GM18867 (cell line): ENCODE measurements around the gene ZNF81.
"Not testable (repeated sequence)": the region's sequence is repeated elsewhere in the genome, so short reads cannot be mapped to it uniquely, and the experiment has no call there.

Experiments used
- ATAC-seq: cut with Tn5 transposase; IDR thresholded peaks from one replicate; pipeline ENCODE4 v1.9.1; 2021; ENCODE audit warnings: mild to moderate bottlenecking, moderate library complexity; ENCODE audit not compliant: unreplicated experiment

ZNF81 gene

GRCh38 chrX:47931970-47932369 lies 95.3 kb downstream of the ZNF81 start:
- not testable (repeated sequence) for ATAC-seq

DNA sequence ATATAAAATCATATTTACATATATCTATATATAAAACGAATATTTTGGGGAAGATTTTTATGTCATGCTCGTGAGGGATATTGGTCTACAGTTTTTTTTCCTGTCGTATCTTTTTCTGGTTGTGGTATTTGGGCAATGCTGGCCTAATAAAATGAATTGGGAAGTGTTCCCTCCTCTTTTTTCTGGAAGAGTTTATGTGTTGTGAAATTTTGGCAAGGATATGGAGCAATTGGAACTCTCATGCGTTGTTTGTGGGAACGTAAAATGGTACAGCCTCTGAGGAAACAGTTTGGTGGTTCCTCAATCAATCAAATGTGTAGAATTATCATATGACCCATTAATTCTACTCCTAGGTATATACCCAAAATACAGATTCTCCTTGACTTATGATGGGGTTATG lies 97.2 kb downstream of the ZNF81 start:
- no peak for ATAC-seq

GRCh38 chrX:47936224-47936939 lies 99.7 kb downstream of the ZNF81 start:
- no peak for ATAC-seq

DNA sequence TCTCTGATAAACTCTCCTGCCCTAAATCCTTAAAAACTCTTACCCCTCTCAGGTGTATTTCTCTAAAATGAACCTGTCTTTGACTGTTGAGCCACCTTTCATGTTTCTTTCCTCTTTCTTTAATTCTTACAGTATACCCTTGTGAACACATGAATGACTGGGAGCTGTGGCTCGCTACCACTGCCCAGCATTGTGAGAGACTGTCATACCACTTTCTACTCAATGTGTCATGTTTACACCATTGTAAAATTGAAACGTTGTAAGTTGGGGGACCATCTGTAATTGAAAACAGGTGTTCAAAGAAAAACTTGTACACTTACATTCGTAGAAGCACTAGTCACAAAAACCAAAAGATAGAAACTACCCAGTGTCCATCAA lies 100.2 kb downstream of the ZNF81 start:
- ATAC-seq: no peak

DNA sequence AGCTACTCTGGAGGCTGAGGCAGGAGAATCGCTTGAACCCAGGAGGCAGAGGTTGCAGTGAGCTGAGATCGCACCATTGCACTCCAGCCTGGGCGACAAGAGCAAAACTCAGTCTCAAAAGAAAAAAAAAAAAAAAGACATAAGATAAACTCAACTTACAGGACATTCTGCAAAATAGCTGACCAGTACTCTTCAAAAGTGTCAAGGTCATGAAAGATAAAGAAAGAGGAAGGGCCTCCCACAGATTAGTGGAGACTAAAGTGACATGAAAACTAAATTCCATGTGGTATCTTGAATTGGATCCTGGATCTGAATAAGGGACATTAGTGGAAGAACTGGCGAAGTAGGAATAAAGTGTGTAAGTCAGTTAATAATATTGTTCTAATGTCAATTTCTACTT lies 103.7 kb downstream of the ZNF81 start:
- ATAC-seq: no peak

DNA sequence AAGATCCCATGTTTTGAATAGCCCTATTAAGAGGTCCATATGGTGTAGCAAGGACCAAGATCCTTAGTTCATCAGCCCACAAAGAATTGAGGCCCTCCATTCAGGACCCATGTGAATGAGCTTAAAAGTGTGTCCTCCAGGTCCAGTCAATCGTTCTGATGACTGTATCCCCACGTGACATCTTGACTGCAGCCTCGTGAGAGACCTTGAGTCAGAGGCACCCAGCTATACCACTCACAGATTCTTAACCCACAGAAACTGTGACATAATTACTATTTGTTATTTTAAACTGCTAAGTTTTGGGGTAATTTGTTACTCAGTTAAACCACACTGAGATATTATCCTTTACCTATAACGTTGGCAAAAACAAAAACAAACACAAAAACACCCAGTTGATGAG lies 104.7 kb downstream of the ZNF81 start:
- ATAC-seq: no peak

DNA sequence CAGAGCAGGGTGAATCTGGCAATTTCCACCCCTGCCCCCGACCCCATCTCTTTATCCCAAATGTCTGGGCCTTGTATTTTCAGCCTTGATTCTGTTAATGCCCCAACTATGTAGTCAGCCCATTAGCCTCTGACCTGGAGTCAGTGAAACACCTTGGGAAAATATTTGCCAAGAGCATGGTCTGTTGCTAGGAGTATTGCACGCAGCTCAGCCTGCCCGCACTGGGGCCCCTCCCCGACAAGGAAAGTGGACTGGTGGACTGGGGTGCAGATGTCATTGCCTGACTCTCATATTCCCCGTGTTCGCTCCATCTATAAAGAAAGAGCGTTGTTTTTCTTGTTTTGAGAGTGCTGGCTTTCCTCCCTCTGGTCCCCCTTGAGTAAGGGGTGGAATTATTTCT lies 118.6 kb downstream of the ZNF81 start:
- not testable (repeated sequence) for ATAC-seq

- no peak for ATAC-seq
Observed at GRCh38 chrX:47956016-47956415, 119.3 kb downstream of the ZNF81 start.

DNA sequence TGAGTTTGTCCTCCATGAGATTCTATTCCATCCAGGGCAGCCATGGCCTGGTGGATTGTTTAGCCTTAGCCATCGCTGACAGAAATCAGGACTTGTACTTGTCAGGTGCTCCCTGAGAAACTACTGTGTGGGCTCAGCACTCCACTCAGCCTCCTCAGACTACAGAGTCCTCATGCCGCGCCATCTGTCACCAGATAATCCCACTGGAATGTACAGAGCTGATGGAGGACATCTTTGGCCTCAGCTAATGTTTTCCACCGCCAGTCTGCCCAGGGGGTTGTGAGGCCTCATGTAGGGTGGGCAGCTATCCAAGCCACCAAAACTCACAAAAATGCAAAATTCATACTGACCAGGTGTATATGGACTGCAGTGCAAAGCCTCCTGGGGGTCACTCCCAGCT lies 121.5 kb downstream of the ZNF81 start:
- not testable (repeated sequence) for ATAC-seq

GRCh38 chrX:47958761-47959342 lies 122.2 kb downstream of the ZNF81 start:
- ATAC-seq: no peak

- ATAC-seq: no peak
Observed at GRCh38 chrX:47960406-47960805, 123.7 kb downstream of the ZNF81 start.

DNA sequence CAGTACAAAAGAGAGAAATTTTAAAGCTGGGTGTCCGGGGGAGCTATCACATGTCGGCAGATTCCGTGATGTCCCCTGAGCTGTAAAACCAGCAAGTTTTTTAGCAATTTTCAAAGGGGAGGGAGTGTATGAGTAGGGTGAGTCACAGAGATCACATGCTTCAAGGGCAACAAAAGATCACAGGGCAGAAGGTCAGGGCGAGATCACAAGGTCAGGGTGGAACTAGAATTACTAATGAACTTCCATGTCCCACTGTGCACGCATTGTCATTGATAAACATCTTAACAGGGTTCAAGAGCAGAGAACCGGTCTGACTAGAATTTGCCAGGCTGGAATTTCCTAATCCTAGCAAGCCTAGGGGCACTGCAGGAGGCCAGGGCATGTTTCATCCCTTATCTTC lies 125.1 kb downstream of the ZNF81 start:
- not testable (repeated sequence) for ATAC-seq

GRCh38 chrX:47965526-47965925 lies 128.8 kb downstream of the ZNF81 start:
- not testable (repeated sequence) for ATAC-seq
